ENCODE measurements around the gene HS6ST2. TPM values are rescaled to one million over a fixed set of nuclear protein-coding genes. Genes with fewer than 3 reads are reported as not detected.

Gene HS6ST2
- total and polyA plus RNA-seq, 10 of the 15 experiments (the other 5 are each of a cell fraction or from before 2014, with no cell fraction given): not detected

DNA sequence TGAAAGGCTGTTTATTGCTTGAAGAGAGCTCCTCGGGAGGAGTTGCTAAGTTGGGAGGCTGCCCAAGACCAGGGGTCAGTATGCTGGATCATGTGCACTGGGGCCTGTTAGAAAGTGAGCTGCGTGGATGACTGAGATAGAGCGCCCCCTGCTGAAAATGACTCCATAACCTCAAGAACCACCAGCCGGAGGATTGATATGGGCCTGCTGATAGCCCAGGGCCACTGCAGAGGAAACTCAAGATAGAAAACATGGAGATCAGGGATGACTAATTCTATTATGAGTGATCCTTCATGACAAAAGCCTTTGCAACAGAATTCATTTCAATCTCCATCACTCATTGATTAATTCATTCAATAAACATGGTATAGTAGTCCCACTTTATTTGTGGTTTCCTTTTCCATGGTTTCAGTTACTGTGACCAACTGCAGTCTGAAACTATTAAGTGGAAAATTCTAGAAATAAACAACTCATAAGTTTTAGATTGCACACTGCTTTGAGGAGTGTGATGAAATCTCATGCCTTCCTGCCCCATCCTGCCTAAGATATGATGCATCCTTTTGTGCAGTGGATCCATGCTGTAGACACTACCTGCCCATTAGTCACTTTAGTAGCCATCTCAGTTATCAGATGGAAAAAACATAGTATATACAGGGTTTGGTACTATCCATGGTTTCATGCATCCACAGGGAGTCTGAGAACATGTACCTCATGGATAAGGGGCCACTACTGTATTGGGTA lies 342.9 kb downstream of the HS6ST2 start:
- no peaks in the 10 kb centered on the region for H3K4me1 ChIP-seq (ENCODE audit: control insufficient read depth, insufficient read depth, low read length)
- POLR2A ChIA-PET: no interaction called here
- H4K20me1 ChIP-seq (ENCODE audit: control insufficient read depth, insufficient read depth): no peaks in the 10 kb centered on the region
- no peaks in the 10 kb centered on the region for H3K9me3 ChIP-seq (replicated peaks; ENCODE audit: control insufficient read depth, insufficient read depth, low read length)
- no peak overlapping the region for H2AFZ ChIP-seq (ENCODE audit: control insufficient read depth, low read depth, low read length)
- ATAC-seq (peak; percentile 93), DNase-seq (ENCODE audit: low read depth, low spot score) (no peak), FAIRE-seq (no peak)
- SMC1A ChIA-PET (ENCODE audit: uncharacterized antibody, unreplicated experiment): interaction anchor here (1.4 to 5.0 kb wide), 7 partner anchors 318 to 774 kb away, joined by 3 to 40 read pairs (median 7); partner anchors contain the start of gene RAP2C
- CTCF ChIA-PET: interaction anchor here (0.7 to 4.8 kb wide), 34 partner anchors 8 to 788 kb away, joined by 3 to 73 read pairs (median 4); partner anchors contain the start of gene RAP2C
- no TSS peak for BruUV-seq (replicated peaks)
- in situ Hi-C loops (cut with MboI) (loop anchor here (5.0 kb wide), 3 partner anchors 318 to 783 kb away; no protein-coding TSS in a partner anchor), intact Hi-C loops (cut with micrococcal nuclease; ENCODE audit: unreplicated experiment) (loop anchor here (2.0 kb wide), 1 partner anchor 389 kb away; no protein-coding TSS in a partner anchor)
- H3K9ac ChIP-seq (ENCODE audit: control insufficient read depth, insufficient read depth, low read length): no peak overlapping the region
- H3K4me3 ChIP-seq: no peak overlapping the region
- no peak overlapping the region for H3K27ac ChIP-seq (ENCODE audit: control insufficient read depth, insufficient read depth)
- H3K27me3 ChIP-seq (replicated peaks in 1 of 2; ENCODE audit: control insufficient read depth in 2 of 2, insufficient read depth in 2 of 2, low read length in 1 of 2): no peaks in the 10 kb centered on the region
- no peak overlapping the region for H3K4me2 ChIP-seq (ENCODE audit: control insufficient read depth, insufficient read depth)
- RAD21 ChIA-PET (ENCODE audit: unreplicated experiment): interaction anchor here (0.8 to 2.7 kb wide), 8 partner anchors 11 to 774 kb away, joined by 3 to 23 read pairs (median 4); partner anchors contain the start of gene RAP2C
- WGBS (ENCODE audit: insufficient coverage, insufficient replicate concordance, low lambda C conversion rate, missing lambda C conversion rate): 0% methylated on average over 4 of the region's 4 CpGs
- H3K36me3 ChIP-seq (ENCODE audit: control insufficient read depth in 2 of 2, insufficient read depth in 2 of 2, low read length in 1 of 2): no peaks in the 10 kb centered on the region
- no peaks in the 10 kb centered on the region for H3K79me2 ChIP-seq (ENCODE audit: control insufficient read depth, insufficient read depth, low read length)
- TF ChIP-seq ASH2L (IDR thresholded peaks at IDR 0.05; ENCODE audit: borderline replicate concordance, low read depth) (no peak), RUNX3 (IDR thresholded peaks at IDR 0.05; ENCODE audit: low read length) (peak; percentile 51), YY1 (IDR thresholded peaks at IDR 0.05; ENCODE audit: low read depth, low read length) (peak; percentile 41; the same call in 1 of the 2 replicates), CHD1 (IDR thresholded peaks at IDR 0.05; ENCODE audit: low read depth, low read length) (no peak), YBX1 (IDR thresholded peaks at IDR 0.05) (no peak), SUPT20H (IDR thresholded peaks at IDR 0.05; ENCODE audit: borderline replicate concordance, control insufficient read depth, low read depth, low read length) (no peak), IKZF2 (IDR thresholded peaks at IDR 0.05) (no peak), EP300 (IDR thresholded peaks at IDR 0.05; ENCODE audit: borderline replicate concordance in 1 of 2, control insufficient read depth in 1 of 2, low read depth in 2 of 2, low read length in 2 of 2) (no peak), HDAC2 (IDR thresholded peaks at IDR 0.05) (no peak), PML (IDR thresholded peaks at IDR 0.05; ENCODE audit: low read length) (no peak)
- TF ChIP-seq, protein P1, sequence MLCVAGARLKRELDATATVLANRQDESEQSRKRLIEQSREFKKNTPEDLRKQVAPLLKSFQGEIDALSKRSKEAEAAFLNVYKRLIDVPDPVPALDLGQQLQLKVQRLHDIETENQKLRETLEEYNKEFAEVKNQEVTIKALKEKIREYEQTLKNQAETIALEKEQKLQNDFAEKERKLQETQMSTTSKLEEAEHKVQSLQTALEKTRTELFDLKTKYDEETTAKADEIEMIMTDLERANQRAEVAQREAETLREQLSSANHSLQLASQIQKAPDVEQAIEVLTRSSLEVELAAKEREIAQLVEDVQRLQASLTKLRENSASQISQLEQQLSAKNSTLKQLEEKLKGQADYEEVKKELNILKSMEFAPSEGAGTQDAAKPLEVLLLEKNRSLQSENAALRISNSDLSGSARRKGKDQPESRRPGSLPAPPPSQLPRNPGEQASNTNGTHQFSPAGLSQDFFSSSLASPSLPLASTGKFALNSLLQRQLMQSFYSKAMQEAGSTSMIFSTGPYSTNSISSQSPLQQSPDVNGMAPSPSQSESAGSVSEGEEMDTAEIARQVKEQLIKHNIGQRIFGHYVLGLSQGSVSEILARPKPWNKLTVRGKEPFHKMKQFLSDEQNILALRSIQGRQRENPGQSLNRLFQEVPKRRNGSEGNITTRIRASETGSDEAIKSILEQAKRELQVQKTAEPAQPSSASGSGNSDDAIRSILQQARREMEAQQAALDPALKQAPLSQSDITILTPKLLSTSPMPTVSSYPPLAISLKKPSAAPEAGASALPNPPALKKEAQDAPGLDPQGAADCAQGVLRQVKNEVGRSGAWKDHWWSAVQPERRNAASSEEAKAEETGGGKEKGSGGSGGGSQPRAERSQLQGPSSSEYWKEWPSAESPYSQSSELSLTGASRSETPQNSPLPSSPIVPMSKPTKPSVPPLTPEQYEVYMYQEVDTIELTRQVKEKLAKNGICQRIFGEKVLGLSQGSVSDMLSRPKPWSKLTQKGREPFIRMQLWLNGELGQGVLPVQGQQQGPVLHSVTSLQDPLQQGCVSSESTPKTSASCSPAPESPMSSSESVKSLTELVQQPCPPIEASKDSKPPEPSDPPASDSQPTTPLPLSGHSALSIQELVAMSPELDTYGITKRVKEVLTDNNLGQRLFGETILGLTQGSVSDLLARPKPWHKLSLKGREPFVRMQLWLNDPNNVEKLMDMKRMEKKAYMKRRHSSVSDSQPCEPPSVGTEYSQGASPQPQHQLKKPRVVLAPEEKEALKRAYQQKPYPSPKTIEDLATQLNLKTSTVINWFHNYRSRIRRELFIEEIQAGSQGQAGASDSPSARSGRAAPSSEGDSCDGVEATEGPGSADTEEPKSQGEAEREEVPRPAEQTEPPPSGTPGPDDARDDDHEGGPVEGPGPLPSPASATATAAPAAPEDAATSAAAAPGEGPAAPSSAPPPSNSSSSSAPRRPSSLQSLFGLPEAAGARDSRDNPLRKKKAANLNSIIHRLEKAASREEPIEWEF (IDR thresholded peaks at IDR 0.05; ENCODE audit: insufficient replicate concordance, low read depth, low read length): no peak
- TF ChIP-seq, protein P2, sequence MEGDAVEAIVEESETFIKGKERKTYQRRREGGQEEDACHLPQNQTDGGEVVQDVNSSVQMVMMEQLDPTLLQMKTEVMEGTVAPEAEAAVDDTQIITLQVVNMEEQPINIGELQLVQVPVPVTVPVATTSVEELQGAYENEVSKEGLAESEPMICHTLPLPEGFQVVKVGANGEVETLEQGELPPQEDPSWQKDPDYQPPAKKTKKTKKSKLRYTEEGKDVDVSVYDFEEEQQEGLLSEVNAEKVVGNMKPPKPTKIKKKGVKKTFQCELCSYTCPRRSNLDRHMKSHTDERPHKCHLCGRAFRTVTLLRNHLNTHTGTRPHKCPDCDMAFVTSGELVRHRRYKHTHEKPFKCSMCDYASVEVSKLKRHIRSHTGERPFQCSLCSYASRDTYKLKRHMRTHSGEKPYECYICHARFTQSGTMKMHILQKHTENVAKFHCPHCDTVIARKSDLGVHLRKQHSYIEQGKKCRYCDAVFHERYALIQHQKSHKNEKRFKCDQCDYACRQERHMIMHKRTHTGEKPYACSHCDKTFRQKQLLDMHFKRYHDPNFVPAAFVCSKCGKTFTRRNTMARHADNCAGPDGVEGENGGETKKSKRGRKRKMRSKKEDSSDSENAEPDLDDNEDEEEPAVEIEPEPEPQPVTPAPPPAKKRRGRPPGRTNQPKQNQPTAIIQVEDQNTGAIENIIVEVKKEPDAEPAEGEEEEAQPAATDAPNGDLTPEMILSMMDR (IDR thresholded peaks at IDR 0.05 in 2 of 3, conservative IDR thresholded peaks at IDR 0.05 in 1 of 3; ENCODE audit: control insufficient read depth in 2 of 3, extremely low read depth in 1 of 3, insufficient read depth in 1 of 3, low read depth in 3 of 3, low read length in 3 of 3): peak; percentile 53 to 59 (median 54)
- TF ChIP-seq, protein P3, sequence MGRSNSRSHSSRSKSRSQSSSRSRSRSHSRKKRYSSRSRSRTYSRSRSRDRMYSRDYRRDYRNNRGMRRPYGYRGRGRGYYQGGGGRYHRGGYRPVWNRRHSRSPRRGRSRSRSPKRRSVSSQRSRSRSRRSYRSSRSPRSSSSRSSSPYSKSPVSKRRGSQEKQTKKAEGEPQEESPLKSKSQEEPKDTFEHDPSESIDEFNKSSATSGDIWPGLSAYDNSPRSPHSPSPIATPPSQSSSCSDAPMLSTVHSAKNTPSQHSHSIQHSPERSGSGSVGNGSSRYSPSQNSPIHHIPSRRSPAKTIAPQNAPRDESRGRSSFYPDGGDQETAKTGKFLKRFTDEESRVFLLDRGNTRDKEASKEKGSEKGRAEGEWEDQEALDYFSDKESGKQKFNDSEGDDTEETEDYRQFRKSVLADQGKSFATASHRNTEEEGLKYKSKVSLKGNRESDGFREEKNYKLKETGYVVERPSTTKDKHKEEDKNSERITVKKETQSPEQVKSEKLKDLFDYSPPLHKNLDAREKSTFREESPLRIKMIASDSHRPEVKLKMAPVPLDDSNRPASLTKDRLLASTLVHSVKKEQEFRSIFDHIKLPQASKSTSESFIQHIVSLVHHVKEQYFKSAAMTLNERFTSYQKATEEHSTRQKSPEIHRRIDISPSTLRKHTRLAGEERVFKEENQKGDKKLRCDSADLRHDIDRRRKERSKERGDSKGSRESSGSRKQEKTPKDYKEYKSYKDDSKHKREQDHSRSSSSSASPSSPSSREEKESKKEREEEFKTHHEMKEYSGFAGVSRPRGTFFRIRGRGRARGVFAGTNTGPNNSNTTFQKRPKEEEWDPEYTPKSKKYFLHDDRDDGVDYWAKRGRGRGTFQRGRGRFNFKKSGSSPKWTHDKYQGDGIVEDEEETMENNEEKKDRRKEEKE (IDR thresholded peaks at IDR 0.05): no peak

All from GM12878 (cell line).